Small intestine (tissue), 16 donors: Measurements from ENCODE around the gene FAM9B. TPM values are rescaled to one million over a fixed set of nuclear protein-coding genes. Genes with fewer than 3 reads are reported as not detected.

Source experiments
- DNase-seq, 2 donors: peaks; one replicate each; pipeline versions ENCODE4 v3.0.0 to v3.0.0-alpha.2; 2013
- FAIRE-seq: peaks from 2 replicates; lab custom pipeline; 2012; peaks lifted over from hg19 to GRCh38; lab: Jason Lieb, UNC
- H3K27ac ChIP-seq, 3 donors: one replicate each; pipeline ENCODE4 v1.5.1; 2013; ENCODE audit warnings: low read length in 2 of 3, mild to moderate bottlenecking in 2 of 3, control low read depth in 1 of 3, inconsistent platforms in 1 of 3, low read depth in 1 of 3, moderate library complexity in 1 of 3
- H3K27me3 ChIP-seq, 3 donors: one replicate each; pipeline ENCODE4 v1.6.1; 2013; ENCODE audit warnings: low read length in 3 of 3, inconsistent platforms in 1 of 3; ENCODE audit not compliant: control insufficient read depth in 3 of 3, insufficient read depth in 3 of 3
- H3K36me3 ChIP-seq, 3 donors: one replicate each; pipeline ENCODE4 v1.6.1; 2013; ENCODE audit warnings: low read length in 3 of 3, inconsistent platforms in 1 of 3, low read depth in 1 of 3, mild to moderate bottlenecking in 1 of 3, moderate library complexity in 1 of 3; ENCODE audit not compliant: control insufficient read depth in 3 of 3, insufficient read depth in 2 of 3
- H3K4me1 ChIP-seq, 3 donors: one replicate each; pipeline ENCODE4 v1.6.1; 2013; ENCODE audit warnings: low read length in 2 of 3, inconsistent platforms in 1 of 3, low read depth in 1 of 3, mild to moderate bottlenecking in 1 of 3, moderate library complexity in 1 of 3; ENCODE audit not compliant: control insufficient read depth in 3 of 3, insufficient read depth in 2 of 3
- H3K4me3 ChIP-seq, 3 donors: one replicate each; pipeline ENCODE4 v1.5.1; 2013; ENCODE audit warnings: low read length in 3 of 3, control low read depth in 1 of 3, inconsistent platforms in 1 of 3, low read depth in 1 of 3, mild to moderate bottlenecking in 1 of 3, moderate library complexity in 1 of 3
- H3K9me3 ChIP-seq, 2 donors: one replicate each; pipeline ENCODE4 v1.6.1; 2013; ENCODE audit warnings: low read depth in 1 of 2, low read length in 1 of 2; ENCODE audit not compliant: control insufficient read depth in 2 of 2, insufficient read depth in 1 of 2
- WGBS, 3 donors: extraction: QIAGEN DNeasy Blood & Tissue Kit; methylation state at CpG; one replicate each; pipeline ENCODE4 v1.1.7; 2013; 5-methylcytosine and 5-hydroxymethylcytosine counted together
- long read RNA-seq, 10 donors: transcript quantifications; one replicate each; lab custom pipeline, GENCODE V29; 2026
- polyA plus RNA-seq, 4 donors: library from polyadenylated mRNA; stranded (reverse) in 3 of 4; unstranded in 1 of 4; fragments of 200-250 nt in 3 of 4; fragments of 120-200 nt in 1 of 4; gene quantifications; one replicate each; pipeline versions ENCODE4 v1.2.1 to v1.2.3, GENCODE V29; 2013
- donor health status: healthy with polysubstance abuse.
- donor health status: control.
- donor health status: control.
- donor health status: Bipolar disorder and iron deficiency.
- donor health status: healthy.

FAM9B gene
- polyA plus RNA-seq: under 1 TPM in 1 of 4 donors, not detected in 3; 0.04 TPM
- long read RNA-seq, donor 1: 0 reads
- long read RNA-seq, donor 2: 0 reads
- long read RNA-seq, donor 3: 0 reads
- long read RNA-seq, donor 4: 0 reads
- long read RNA-seq, donor 5: 0 reads
- long read RNA-seq, donor 6: 0 reads
- long read RNA-seq, donor 7: 0 reads
- long read RNA-seq, donor 8: 0 reads
- long read RNA-seq, donor 9: 0 reads
- long read RNA-seq, donor 10: 0 reads

DNA sequence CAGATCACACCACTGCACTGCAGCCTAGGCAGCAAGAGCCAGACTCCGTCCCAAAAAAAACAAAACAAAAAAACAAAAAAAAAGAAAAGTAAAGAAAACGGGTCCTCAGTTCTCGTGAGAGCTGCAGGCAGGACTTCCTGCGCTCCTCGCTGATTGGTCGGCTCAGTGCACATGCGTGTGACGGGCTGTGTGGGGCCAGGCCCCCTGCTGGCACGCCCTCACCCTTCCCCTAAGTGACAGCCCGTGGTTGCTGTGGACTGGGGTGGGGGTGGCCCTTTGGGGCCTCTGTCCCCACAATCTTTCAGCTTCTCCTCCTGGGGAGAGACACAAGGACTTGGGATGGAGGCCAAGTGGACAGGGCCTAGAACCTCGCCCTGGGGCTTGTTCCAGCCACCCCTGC lies at the start of gene FAM9B:
TSS of gene FAM9B (minus strand) at position 139 of the 400 bp plus-strand sequence. CDS start 1,141 bp downstream, outside the sequence.
- WGBS, 3 donors: 84 to 91% (median 89%) methylated on average over 10 to 11 of the region's 11 CpGs
- no peak within 1 kb of the TSS for H3K4me3 ChIP-seq
- no peaks in the 10 kb centered on the region for H3K27me3 ChIP-seq
- no peak for FAIRE-seq
- H3K9me3 ChIP-seq: no peaks in the 10 kb centered on the region
- DNase-seq: no peak
- no peaks in the 10 kb centered on the region for H3K4me1 ChIP-seq
- H3K27ac ChIP-seq: no peak within 1 kb of the TSS
- H3K36me3 ChIP-seq: no peaks in the 10 kb centered on the region

GRCh38 chrX:9081271-9081670 lies 47.3 kb upstream of the FAM9B start:
- no peak for DNase-seq
- Histone ChIP-seq H3K4me3 (no peak overlapping the region), H3K27ac (no peak overlapping the region), H3K27me3 (no peaks in the 10 kb centered on the region), H3K36me3 (no peaks in the 10 kb centered on the region), H3K4me1 (no peaks in the 10 kb centered on the region), H3K9me3 (no peaks in the 10 kb centered on the region)
- 79 to 92% (median 89%) methylated on average over 2 of the region's 2 CpGs for WGBS, 3 donors
- FAIRE-seq: no peak

- FAIRE-seq: no peak
- no peaks in the 10 kb centered on the region for H3K9me3 ChIP-seq
- no peak overlapping the region for H3K4me3 ChIP-seq
- H3K36me3 ChIP-seq: no peaks in the 10 kb centered on the region
- no peaks in the 10 kb centered on the region for H3K27me3 ChIP-seq
- no peak overlapping the region for H3K27ac ChIP-seq
- 61 to 72% (median 66%) methylated on average over 5 of the region's 5 CpGs for WGBS, 3 donors
- DNase-seq: no peak
- no peaks in the 10 kb centered on the region for H3K4me1 ChIP-seq
Observed at GRCh38 chrX:9074326-9074725, 40.4 kb upstream of the FAM9B start.

- no peaks in the 10 kb centered on the region for H3K4me1 ChIP-seq
- DNase-seq: no peak
- H3K27me3 ChIP-seq: no peaks in the 10 kb centered on the region
- H3K27ac ChIP-seq: no peak overlapping the region
- no peaks in the 10 kb centered on the region for H3K9me3 ChIP-seq
- no peak for FAIRE-seq
- 61 to 65% (median 64%) methylated on average over 5 of the region's 5 CpGs for WGBS, 3 donors
- H3K4me3 ChIP-seq: no peak overlapping the region
- no peaks in the 10 kb centered on the region for H3K36me3 ChIP-seq
Observed at GRCh38 chrX:9072281-9072680, 38.4 kb upstream of the FAM9B start.

GRCh38 chrX:9071031-9071650 lies 37.2 kb upstream of the FAM9B start:
- H3K36me3 ChIP-seq: no peaks in the 10 kb centered on the region
- WGBS, 3 donors: 70 to 90% (median 75%) methylated on average over 4 of the region's 4 CpGs
- no peaks in the 10 kb centered on the region for H3K27me3 ChIP-seq
- DNase-seq (no peak), FAIRE-seq (no peak)
- H3K4me3 ChIP-seq: no peak overlapping the region
- H3K27ac ChIP-seq: no peak overlapping the region
- no peaks in the 10 kb centered on the region for H3K9me3 ChIP-seq
- no peaks in the 10 kb centered on the region for H3K4me1 ChIP-seq

- Histone ChIP-seq H3K9me3 (no peaks in the 10 kb centered on the region), H3K27me3 (no peaks in the 10 kb centered on the region), H3K27ac (no peak overlapping the region), H3K4me3 (no peak overlapping the region), H3K4me1 (no peaks in the 10 kb centered on the region), H3K36me3 (no peaks in the 10 kb centered on the region)
- FAIRE-seq (no peak), DNase-seq (no peak)
- WGBS, 3 donors: 61 to 91% (median 76%) methylated on average over 5 of the region's 5 CpGs
Observed at GRCh38 chrX:9069573-9069972, 35.6 kb upstream of the FAM9B start.

DNA sequence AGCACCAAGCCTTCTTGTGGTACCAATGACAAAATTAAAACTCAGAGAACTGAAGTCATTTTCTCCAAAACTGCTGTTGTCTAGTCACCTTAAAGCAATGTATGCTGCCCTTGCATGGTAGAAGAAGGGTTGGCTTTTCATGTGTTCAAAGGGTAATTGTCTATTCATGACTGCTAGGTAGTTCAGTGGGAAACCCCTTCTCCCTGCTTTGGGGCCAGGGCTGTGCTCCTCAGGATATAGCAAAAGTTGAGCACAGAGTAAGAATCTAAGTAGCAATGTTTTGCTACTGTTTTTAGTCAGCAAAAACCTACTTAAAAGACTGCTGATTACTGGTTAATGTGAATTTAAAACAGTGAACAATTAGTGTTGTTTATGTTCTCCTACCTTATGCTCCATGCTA lies 30.8 kb upstream of the FAM9B start:
- Histone ChIP-seq H3K27ac (no peak overlapping the region), H3K9me3 (no peaks in the 10 kb centered on the region), H3K27me3 (no peaks in the 10 kb centered on the region), H3K36me3 (no peaks in the 10 kb centered on the region), H3K4me1 (no peaks in the 10 kb centered on the region), H3K4me3 (no peak overlapping the region)
- no peak for FAIRE-seq
- no peak for DNase-seq

DNA sequence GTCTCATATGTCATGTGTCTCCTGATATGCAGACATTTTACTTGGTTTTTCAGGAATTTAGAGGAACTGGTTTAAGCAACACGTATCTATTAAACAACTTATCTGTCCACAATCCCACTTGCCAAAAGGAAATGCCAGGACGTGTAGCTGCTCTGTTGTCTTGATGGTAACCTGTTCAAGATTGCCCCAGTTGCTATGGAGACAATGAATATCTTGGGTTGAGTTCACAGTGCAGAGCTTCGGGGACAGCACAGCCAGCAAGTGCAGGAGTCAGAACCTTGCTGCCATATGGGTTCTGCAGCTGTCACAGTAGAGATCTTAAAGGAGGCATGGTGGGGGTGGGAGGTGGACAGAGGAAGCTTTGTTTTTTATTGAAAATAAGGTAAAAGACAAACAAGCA lies 28.7 kb upstream of the FAM9B start:
- DNase-seq (no peak), FAIRE-seq (no peak)
- WGBS, 3 donors: 10 to 34% (median 34%) methylated on average over 3 of the region's 3 CpGs
- Histone ChIP-seq H3K4me1 (no peaks in the 10 kb centered on the region), H3K9me3 (no peaks in the 10 kb centered on the region), H3K36me3 (no peaks in the 10 kb centered on the region), H3K27me3 (no peaks in the 10 kb centered on the region), H3K4me3 (no peak overlapping the region), H3K27ac (no peak overlapping the region)

DNA sequence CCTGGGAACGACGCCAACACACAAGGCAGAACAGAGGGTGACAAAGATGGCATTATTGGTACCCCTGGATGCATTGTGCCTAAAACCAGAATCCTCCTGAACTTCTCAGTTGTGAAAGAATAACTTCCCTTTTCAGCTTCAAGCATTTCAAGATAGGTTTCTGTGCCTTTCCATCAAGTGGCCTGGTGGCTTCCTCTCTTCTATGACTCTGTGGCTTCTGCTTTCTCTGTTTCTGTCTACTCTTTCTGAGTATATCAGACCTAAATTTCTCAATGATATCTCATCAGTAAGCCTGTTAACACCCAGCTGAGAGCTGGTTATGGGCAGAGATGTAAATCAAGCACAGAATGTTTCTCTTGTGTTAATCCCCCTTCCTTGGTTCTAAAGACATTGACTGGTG lies 21.4 kb upstream of the FAM9B start:
- DNase-seq (no peak), FAIRE-seq (no peak)
- Histone ChIP-seq H3K27me3 (no peaks in the 10 kb centered on the region), H3K4me3 (no peak overlapping the region), H3K27ac (no peak overlapping the region), H3K9me3 (no peaks in the 10 kb centered on the region), H3K4me1 (no peaks in the 10 kb centered on the region), H3K36me3 (no peaks in the 10 kb centered on the region)
- 72 to 98% (median 97%) methylated on average over 2 of the region's 2 CpGs for WGBS, 3 donors
